ENCODE measurements around the gene ELFN1. TPM values are rescaled to one million over a fixed set of nuclear protein-coding genes. Genes with fewer than 3 reads are reported as not detected.

The ELFN1 gene
- polyA plus RNA-seq, 3 donors: 0.58 to 5.5 (median 0.67) TPM

GRCh38 chr7:1741751-1742554, 71.9 kb downstream of the ELFN1 start:
- H3K27ac ChIP-seq (ENCODE audit: low read depth, low read length): no peak overlapping the region
- WGBS, 3 donors: 62 to 79% (median 62%) methylated on average over 33 of the region's 33 CpGs

GRCh38 chr7:1742555-1743303, 72.7 kb downstream of the ELFN1 start:
- no peak overlapping the region for H3K27ac ChIP-seq (ENCODE audit: low read depth, low read length)
- 17 to 27% (median 22%) methylated on average over 28 of the region's 28 CpGs for WGBS, 3 donors

DNA sequence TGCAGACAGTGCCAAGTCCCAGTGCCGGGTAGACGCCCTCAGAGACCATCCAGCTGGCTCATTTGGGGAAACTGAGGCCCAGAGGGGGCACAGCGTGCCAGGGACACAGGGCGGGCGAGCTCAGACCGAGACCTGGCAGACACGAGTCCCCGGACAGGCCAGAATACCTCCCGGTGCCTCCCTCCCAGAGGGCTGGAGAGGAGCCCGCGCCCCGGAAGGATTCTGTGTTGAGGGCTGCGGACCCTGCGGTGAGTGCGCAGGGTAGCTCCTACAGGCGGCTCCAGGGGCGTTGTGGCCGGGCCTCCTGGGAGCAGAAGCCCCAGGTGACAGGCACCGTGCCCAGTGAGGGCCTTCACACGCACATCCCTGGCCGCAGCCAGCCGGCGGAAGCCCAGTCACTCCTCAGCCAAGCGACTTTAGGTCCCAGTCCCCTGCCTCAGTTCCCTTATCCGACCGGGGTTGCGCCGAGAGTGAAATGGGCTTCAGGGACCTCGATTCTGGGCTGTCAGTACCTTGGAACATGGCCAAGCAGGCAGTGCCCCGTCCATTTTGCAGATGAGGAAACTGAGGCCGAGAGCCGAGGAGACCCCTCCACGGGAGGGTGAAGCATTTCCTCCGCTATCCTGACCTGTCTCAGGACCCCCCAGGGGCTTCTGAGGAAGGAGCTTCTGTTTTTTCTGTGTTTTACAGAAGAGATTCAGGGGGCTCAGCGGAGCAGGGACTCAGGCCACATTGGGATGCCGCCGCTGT, 73.6 kb downstream of the ELFN1 start:
- 81 to 89% (median 85%) methylated on average over 36 to 37 of the region's 37 CpGs for WGBS, 3 donors
- no peak overlapping the region for H3K27ac ChIP-seq (ENCODE audit: low read depth, low read length)

GRCh38 chr7:1744296-1745017, 74.4 kb downstream of the ELFN1 start:
- no peak overlapping the region for H3K27ac ChIP-seq (ENCODE audit: low read depth, low read length)
- WGBS, 3 donors: 94 to 97% (median 97%) methylated on average over 53 to 56 of the region's 56 CpGs

DNA sequence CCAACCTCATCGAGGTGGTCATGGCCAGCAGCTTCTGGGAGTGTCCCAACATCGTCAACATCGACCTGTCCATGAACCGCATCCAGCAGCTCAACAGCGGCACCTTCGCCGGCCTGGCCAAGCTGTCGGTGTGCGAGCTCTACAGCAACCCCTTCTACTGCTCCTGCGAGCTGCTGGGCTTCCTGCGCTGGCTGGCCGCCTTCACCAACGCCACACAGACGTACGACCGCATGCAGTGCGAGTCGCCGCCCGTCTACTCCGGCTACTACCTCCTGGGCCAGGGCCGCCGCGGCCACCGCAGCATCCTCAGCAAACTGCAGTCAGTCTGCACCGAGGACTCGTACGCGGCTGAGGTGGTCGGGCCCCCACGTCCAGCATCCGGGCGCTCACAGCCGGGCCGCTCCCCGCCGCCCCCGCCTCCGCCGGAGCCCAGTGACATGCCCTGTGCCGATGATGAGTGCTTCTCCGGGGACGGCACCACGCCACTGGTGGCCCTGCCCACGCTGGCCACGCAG, 75.0 kb downstream of the ELFN1 start:
- H3K27ac ChIP-seq (ENCODE audit: low read depth, low read length): no peak overlapping the region
- 96 to 97% (median 97%) methylated on average over 39 to 46 of the region's 46 CpGs for WGBS, 3 donors

DNA sequence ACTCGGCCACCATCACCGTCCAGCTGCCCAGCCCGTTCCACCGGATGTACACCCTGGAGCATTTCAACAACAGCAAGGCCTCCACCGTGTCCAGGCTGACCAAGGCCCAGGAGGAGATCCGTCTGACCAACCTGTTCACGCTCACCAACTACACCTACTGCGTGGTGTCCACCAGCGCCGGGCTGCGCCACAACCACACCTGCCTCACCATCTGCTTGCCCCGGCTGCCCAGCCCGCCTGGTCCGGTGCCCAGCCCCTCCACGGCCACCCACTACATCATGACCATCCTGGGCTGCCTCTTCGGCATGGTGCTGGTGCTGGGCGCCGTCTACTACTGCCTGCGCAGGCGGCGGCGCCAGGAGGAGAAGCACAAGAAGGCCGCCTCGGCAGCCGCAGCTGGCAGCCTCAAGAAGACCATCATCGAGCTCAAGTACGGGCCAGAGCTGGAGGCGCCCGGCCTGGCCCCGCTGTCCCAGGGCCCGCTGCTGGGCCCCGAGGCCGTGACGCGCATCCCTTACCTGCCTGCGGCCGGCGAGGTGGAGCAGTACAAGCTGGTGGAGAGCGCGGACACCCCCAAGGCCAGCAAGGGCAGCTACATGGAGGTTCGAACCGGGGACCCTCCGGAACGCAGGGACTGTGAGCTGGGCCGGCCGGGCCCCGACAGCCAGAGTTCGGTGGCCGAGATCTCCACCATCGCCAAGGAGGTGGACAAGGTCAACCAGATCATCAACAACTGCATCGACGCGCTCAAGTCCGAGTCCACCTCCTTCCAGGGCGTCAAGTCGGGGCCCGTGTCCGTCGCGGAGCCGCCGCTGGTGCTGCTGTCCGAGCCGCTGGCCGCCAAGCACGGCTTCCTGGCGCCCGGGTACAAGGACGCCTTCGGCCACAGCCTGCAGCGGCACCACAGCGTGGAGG, 75.8 kb downstream of the ELFN1 start:
- no peak overlapping the region for H3K27ac ChIP-seq (ENCODE audit: low read depth, low read length)
- WGBS, 3 donors: 96 to 97% (median 97%) methylated on average over 71 to 72 of the region's 72 CpGs

DNA sequence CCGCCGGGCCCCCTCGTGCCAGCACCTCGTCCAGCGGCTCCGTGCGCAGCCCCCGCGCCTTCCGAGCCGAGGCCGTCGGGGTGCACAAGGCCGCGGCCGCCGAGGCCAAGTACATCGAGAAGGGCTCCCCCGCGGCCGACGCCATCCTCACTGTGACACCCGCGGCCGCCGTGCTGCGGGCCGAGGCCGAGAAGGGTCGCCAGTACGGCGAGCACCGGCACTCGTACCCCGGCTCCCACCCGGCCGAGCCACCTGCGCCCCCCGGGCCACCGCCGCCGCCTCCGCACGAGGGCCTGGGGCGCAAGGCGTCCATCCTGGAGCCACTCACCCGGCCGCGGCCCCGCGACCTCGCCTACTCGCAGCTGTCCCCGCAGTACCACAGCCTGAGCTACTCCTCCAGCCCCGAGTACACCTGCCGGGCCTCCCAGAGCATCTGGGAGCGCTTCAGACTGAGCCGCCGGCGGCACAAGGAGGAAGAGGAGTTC, 76.5 kb downstream of the ELFN1 start:
- 93 to 95% (median 94%) methylated on average over 44 to 60 of the region's 60 CpGs for WGBS, 3 donors
- no peak overlapping the region for H3K27ac ChIP-seq (ENCODE audit: low read depth, low read length)

GRCh38 chr7:1747004-1747801, 77.1 kb downstream of the ELFN1 start:
- H3K27ac ChIP-seq (ENCODE audit: low read depth, low read length): no peak overlapping the region
- WGBS, 3 donors: 85 to 90% (median 90%) methylated on average over 36 to 38 of the region's 38 CpGs

- WGBS, 3 donors: 64 to 70% (median 66%) methylated on average over 29 to 32 of the region's 32 CpGs
- H3K27ac ChIP-seq (ENCODE audit: low read depth, low read length): no peak overlapping the region
These were observed 78.2 kb downstream of the ELFN1 start for GRCh38 chr7:1748076-1748838.

DNA sequence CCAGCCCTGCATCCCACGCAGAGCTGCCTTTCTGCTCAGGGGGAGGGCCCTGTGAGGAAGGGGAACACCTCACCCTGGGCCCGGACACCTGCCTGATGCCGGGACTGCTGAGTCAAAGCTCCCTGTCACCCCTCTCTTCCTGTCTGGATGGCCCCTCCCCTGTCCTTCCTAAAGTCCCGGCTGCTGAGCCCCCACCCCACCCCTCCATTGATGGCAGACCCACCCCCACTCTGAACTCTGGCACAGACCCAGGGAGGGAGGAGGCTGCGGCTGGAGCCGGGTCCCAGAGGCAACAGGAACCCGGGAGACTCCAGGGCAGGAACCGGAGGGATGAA, 78.7 kb downstream of the ELFN1 start:
- no peak overlapping the region for H3K27ac ChIP-seq (ENCODE audit: low read depth, low read length)
- WGBS, 3 donors: 16 to 18% (median 18%) methylated on average over 7 to 8 of the region's 8 CpGs

DNA sequence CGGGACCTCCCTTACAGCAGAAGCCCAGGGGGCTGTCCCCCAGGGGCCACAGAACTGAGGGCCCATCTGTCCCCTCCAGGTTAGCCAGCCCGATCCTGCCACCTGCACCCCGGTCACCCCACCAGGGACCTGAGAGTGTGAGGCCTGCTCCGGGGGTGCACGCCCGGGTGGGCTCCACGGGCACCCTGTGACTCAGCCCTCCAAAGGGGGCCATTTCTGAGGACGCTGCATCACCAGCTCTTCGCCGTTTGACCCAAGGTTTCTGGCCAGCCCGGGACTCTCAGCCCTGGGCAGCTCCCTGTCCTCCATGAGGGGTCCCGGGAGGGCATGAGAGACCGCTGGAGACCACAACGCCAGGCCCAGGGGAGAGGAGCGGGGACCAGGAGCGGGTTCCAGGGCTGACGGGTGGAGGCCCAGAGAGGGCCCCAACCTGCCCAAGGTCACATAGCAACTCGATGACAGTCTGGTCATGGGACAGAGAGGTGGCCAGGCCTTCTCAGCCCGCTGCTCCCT, 79.3 kb downstream of the ELFN1 start:
- no peak overlapping the region for H3K27ac ChIP-seq (ENCODE audit: low read depth, low read length)
- 67 to 79% (median 75%) methylated on average over 19 of the region's 19 CpGs for WGBS, 3 donors

- H3K27ac ChIP-seq (ENCODE audit: low read depth, low read length): no peak overlapping the region
- WGBS, 3 donors: 43 to 47% (median 44%) methylated on average over 22 to 24 of the region's 24 CpGs
These were observed 79.9 kb downstream of the ELFN1 start for GRCh38 chr7:1749864-1750466.

- H3K27ac ChIP-seq (ENCODE audit: low read depth, low read length): no peak overlapping the region
- WGBS, 3 donors: 63 to 87% (median 82%) methylated on average over 22 to 23 of the region's 23 CpGs
These were observed 80.5 kb downstream of the ELFN1 start for GRCh38 chr7:1750541-1751021.

DNA sequence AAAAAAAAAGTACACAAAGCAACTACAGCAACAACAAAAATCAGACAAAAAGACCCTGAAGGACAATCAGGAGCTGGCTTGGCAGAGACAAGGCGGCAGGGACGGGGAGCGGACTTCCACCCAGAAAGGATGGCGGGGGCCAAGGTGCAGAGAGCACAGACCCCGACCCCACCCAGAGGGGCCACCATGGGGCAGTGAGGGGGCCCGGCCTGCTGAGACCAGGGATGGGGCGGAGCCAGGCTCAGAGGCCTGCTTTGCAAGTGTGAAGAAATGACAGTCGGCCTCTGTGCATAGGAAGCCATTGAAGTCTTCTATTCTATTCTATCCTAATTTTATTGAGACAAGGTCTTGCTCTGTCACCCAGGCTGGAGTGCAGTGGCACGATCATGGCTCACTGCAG, 82.0 kb downstream of the ELFN1 start:
- H3K27ac ChIP-seq (ENCODE audit: low read depth, low read length): no peak overlapping the region
- WGBS, 3 donors: 85 to 93% (median 92%) methylated on average over 9 of the region's 9 CpGs

Measured in adipose tissue (tissue), 3 donors.